Tibial nerve (tissue), 4 donors: ENCODE results near the gene CRAT.

Experiments
- EP300 ChIP-seq, 2 donors: sonication (generic); formaldehyde crosslinking; IDR thresholded peaks; one replicate each; pipeline ENCODE4 v1.6.1; 2017; ENCODE audit warnings: antibody characterized with exemption in 2 of 2, mild to moderate bottlenecking in 1 of 2
- POLR2A ChIP-seq, 2 donors: fragments of 450-650 bp; IDR thresholded peaks; one replicate each; pipeline ENCODE4 v1.6.1; 2017; ENCODE audit warnings: antibody characterized with exemption in 2 of 2, mild to moderate bottlenecking in 2 of 2, moderate library complexity in 2 of 2
- TF ChIP-seq, protein P1 (sequence below), 5 experiments: fragments of 200-600 bp in 3 of 5; fragments of 450-650 bp in 2 of 5; sonication (generic) in 3 of 5; IDR thresholded peaks; one replicate each; pipeline ENCODE4 v1.5.1; 2016 to 2019; ENCODE audit warnings: antibody characterized with exemption in 5 of 5, mild to moderate bottlenecking in 3 of 5, moderate library complexity in 2 of 5

DNA sequence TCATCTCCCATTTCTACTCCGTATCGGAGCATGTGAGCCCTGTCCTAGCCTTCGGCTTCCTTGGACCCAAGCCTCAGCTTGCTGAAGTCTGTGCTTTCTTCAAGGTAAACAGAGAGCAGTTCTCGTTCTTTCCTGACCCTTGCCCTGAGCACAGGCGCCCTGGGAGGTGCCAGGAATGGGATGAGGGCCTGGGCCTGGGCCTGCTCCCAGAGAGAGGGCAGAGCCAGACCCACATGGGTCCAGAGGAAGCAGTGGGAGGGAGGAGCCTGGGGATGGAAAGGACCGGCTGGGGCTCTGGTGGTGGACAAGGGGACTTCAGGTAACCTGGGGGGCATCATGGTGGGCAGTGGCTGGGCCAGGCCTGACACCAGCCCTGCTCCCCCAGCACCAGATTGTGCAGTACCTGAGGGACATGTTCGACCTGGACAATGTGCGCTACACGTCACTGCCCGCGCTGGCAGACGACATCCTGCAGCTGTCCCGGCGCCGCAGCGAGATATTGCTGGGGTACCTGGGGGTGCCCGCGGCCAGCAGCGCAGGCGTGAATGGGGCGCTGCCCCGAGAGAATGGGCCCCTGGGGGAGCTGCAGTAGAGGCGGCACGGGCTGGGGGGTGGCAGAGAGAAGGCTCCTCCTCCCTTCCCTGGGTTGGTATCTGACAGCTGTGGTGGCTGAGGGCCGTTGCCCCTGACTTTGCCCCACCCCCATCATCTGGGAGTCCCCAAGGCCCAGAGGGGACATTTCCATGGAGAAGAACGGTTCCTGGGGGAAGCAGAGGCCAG is 40.5 kb downstream of the CRAT start:
- TF ChIP-seq, protein P1, sequence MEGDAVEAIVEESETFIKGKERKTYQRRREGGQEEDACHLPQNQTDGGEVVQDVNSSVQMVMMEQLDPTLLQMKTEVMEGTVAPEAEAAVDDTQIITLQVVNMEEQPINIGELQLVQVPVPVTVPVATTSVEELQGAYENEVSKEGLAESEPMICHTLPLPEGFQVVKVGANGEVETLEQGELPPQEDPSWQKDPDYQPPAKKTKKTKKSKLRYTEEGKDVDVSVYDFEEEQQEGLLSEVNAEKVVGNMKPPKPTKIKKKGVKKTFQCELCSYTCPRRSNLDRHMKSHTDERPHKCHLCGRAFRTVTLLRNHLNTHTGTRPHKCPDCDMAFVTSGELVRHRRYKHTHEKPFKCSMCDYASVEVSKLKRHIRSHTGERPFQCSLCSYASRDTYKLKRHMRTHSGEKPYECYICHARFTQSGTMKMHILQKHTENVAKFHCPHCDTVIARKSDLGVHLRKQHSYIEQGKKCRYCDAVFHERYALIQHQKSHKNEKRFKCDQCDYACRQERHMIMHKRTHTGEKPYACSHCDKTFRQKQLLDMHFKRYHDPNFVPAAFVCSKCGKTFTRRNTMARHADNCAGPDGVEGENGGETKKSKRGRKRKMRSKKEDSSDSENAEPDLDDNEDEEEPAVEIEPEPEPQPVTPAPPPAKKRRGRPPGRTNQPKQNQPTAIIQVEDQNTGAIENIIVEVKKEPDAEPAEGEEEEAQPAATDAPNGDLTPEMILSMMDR (IDR thresholded peaks at IDR 0.05): no peak
- no peak for TF ChIP-seq POLR2A (IDR thresholded peaks at IDR 0.05)
- no peak for TF ChIP-seq EP300 (IDR thresholded peaks at IDR 0.05)
